SK-N-SH treated with all-trans-retinoic acid at 6 μM for 48 hours (cell line): ENCODE results near the gene MBOAT7.

ENCODE experiments used
- CREB5 ChIP-seq: fragments of 250-450 bp; sonication (Bioruptor Pico); IDR thresholded peaks from 2 replicates; pipeline ENCODE4 v1.5.1; 2020; ENCODE audit warnings: low read depth, mild to moderate bottlenecking, moderate library complexity
- PATZ1 ChIP-seq: fragments of 250-450 bp; sonication (Bioruptor Pico); IDR thresholded peaks from 2 replicates; pipeline ENCODE4 v1.8.0; 2020; ENCODE audit warnings: mild to moderate bottlenecking, moderate library complexity, borderline replicate concordance
- RARB ChIP-seq: fragments of 250-450 bp; sonication (Bioruptor Pico); IDR thresholded peaks from 2 replicates; pipeline ENCODE4 v1.8.0; 2021; ENCODE audit warnings: mild to moderate bottlenecking, moderate library complexity
- ZC3H10 ChIP-seq: fragments of 250-450 bp; sonication (Bioruptor Pico); IDR thresholded peaks from 2 replicates; pipeline ENCODE4 v1.5.1; 2021; ENCODE audit warnings: mild to moderate bottlenecking, moderate library complexity
- ZFP3 ChIP-seq: fragments of 250-450 bp; sonication (Bioruptor Pico); IDR thresholded peaks from 2 replicates; pipeline ENCODE4 v1.5.0; 2020; ENCODE audit warnings: mild to moderate bottlenecking, moderate library complexity
- ZFP30 ChIP-seq: fragments of 450-650 bp; formaldehyde crosslinking; IDR thresholded peaks from 2 replicates; pipeline ENCODE4 v1.5.0; 2022; ENCODE audit warnings: mild to moderate bottlenecking, moderate library complexity

GRCh38 chr19:54186351-54186750 lies 3.0 kb downstream of the MBOAT7 start:
- TF ChIP-seq ZFP30 (no peak), RARB (CRISPR knock-in tag) (no peak), ZFP3 (no peak), PATZ1 (CRISPR knock-in tag) (no peak), ZC3H10 (CRISPR knock-in tag) (no peak), CREB5 (CRISPR knock-in tag) (no peak)
